ENCODE data around the gene LMTK2. TPM values are rescaled to one million over a fixed set of nuclear protein-coding genes. Genes with fewer than 3 reads are reported as not detected.

Gene LMTK2
- total RNA-seq, 1 donor from 2014 or later, result 12.9 TPM

GRCh38 chr7:98213296-98213887, 106.7 kb downstream of the LMTK2 start:
- no peak for DNase-seq (ENCODE audit: low read depth)
- no peak for FAIRE-seq
- Histone ChIP-seq H3K4me3 (ENCODE audit: low read depth, low read length) (no peak overlapping the region), H3K27me3 (ENCODE audit: control insufficient read depth, insufficient read depth, low read length) (no peaks in the 10 kb centered on the region), H3K36me3 (ENCODE audit: control insufficient read depth, insufficient read depth, low read length) (no peaks in the 10 kb centered on the region)
- no peak for TF ChIP-seq CTCF (IDR thresholded peaks at IDR 0.05; ENCODE audit: insufficient read depth, low read length, severe bottlenecking)

GRCh38 chr7:98213888-98214810, 107.5 kb downstream of the LMTK2 start:
- no peaks in the 10 kb centered on the region for H3K27me3 ChIP-seq (ENCODE audit: control insufficient read depth, insufficient read depth, low read length)
- H3K36me3 ChIP-seq (ENCODE audit: control insufficient read depth, insufficient read depth, low read length), result no peaks in the 10 kb centered on the region
- no peak for DNase-seq (ENCODE audit: low read depth)
- FAIRE-seq, result no peak
- no peak overlapping the region for H3K4me3 ChIP-seq (ENCODE audit: low read depth, low read length)
- no peak for TF ChIP-seq CTCF (IDR thresholded peaks at IDR 0.05; ENCODE audit: insufficient read depth, low read length, severe bottlenecking)

DNA sequence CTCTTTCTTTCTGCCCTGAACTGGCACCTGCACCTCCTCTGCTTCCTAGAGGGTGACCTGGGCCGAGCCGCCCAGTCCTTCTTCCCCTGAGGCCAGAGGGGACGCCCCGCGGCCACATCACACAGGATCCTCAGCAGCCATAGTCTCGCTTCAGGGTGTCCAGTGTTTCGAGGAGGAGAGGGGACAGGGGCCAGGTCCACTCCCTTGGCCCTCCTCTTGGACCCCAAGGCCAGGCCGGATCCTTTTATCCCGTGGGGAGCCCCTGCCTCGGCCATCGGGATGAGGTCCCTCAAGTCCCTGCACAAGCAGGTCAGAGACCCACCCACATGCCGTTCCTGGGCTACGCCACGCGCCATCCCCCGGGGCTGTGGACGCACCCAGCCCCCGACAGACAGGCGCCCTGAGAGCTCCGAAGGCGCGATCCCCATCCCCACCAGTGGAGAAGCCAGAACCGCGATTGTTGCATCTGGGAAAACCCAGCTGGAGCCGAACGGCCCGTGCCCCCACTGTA, 108.2 kb downstream of the LMTK2 start:
- Histone ChIP-seq H3K4me3 (ENCODE audit: low read depth, low read length) (no peak overlapping the region), H3K27me3 (ENCODE audit: control insufficient read depth, insufficient read depth, low read length) (no peaks in the 10 kb centered on the region), H3K36me3 (ENCODE audit: control insufficient read depth, insufficient read depth, low read length) (no peaks in the 10 kb centered on the region)
- DNase-seq (ENCODE audit: low read depth) (no peak), FAIRE-seq (no peak)
- no peak for TF ChIP-seq CTCF (IDR thresholded peaks at IDR 0.05; ENCODE audit: insufficient read depth, low read length, severe bottlenecking)

DNA sequence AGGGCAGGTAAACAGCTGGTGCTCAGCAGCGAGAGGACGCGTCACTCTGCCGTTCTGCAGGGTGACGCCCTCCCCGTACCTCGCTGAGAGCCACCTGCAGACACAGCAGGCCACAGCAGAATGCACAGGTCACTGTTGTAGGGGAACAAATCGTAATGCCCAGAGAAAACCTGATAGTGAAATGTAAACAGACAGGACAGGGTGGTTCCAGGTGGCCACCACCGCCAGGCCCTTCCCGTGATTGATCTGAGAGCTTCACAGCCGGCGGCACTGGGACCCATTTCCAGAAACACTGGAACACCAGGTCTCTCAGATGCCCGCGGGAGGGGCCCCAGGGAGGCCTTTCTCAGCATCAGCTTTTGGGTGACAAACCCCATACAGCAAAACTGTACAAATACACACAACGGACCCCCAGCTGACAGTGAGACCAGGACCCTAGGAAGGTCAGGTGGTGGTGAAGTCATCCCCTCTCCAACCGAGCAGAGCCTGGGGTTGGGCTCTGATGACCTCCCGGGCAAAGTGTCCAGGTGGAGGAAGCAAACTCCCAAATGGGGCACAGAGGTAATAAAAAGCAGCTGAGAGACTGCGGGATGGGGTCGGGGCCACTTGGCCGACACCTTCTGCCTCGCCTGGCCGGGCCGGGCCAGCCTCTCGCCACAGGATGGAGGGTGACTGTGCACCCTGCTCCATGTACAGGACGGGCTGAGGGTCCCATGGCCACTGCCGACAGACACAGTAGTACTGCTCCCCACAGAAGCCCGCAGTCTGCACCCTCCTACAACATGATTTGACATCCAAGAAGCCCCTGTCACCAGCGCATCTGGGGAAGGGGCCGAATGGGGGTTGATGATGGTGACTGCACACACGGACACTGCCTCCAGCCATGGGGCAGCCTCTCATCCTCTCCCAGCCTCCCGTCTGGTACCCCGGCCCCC, 109.2 kb downstream of the LMTK2 start:
- no peak for DNase-seq (ENCODE audit: low read depth)
- Histone ChIP-seq H3K4me3 (ENCODE audit: low read depth, low read length) (no peak overlapping the region), H3K27me3 (ENCODE audit: control insufficient read depth, insufficient read depth, low read length) (no peaks in the 10 kb centered on the region), H3K36me3 (ENCODE audit: control insufficient read depth, insufficient read depth, low read length) (no peaks in the 10 kb centered on the region)
- TF ChIP-seq CTCF (IDR thresholded peaks at IDR 0.05; ENCODE audit: insufficient read depth, low read length, severe bottlenecking), result no peak
- no peak for FAIRE-seq

GRCh38 chr7:98216941-98217622, 110.4 kb downstream of the LMTK2 start:
- no peak for TF ChIP-seq CTCF (IDR thresholded peaks at IDR 0.05; ENCODE audit: insufficient read depth, low read length, severe bottlenecking)
- FAIRE-seq (no peak), DNase-seq (ENCODE audit: low read depth) (no peak)
- Histone ChIP-seq H3K27me3 (ENCODE audit: control insufficient read depth, insufficient read depth, low read length) (no peaks in the 10 kb centered on the region), H3K36me3 (ENCODE audit: control insufficient read depth, insufficient read depth, low read length) (peaks cover 2% of the 10 kb centered on the region), H3K4me3 (ENCODE audit: low read depth, low read length) (no peak overlapping the region)

All from bronchial epithelial cell (primary cell).